Measurements from ENCODE around the gene DAPK1. TPM values are rescaled to one million over a fixed set of nuclear protein-coding genes. Genes with fewer than 3 reads are reported as not detected.

Gene DAPK1
- total RNA-seq, 1 donor from 2014 or later: 5.3 TPM

GRCh38 chr9:87643107-87643650 lies 145.5 kb downstream of the DAPK1 start:
- intact Hi-C loops (cut with DNase I): loop anchor here (10.0 kb wide), 1 partner anchor 148 kb away; the partner anchor contains the start of gene DAPK1
- DNase-seq: no peak
- peak; percentile 46 for ATAC-seq (ENCODE audit: poor library complexity)

- intact Hi-C loops (cut with DNase I): loop anchor here (10.0 kb wide), 1 partner anchor 149 kb away; the partner anchor contains the start of gene DAPK1
- ATAC-seq (ENCODE audit: poor library complexity) (no peak), DNase-seq (no peak)
Observed at GRCh38 chr9:87643778-87644570, 146.3 kb downstream of the DAPK1 start.

- no peak for DNase-seq
- intact Hi-C loops (cut with DNase I): loop anchor here (10.0 kb wide), 1 partner anchor 150 kb away; the partner anchor contains the start of gene DAPK1
- no peak for ATAC-seq (ENCODE audit: poor library complexity)
Observed at GRCh38 chr9:87644659-87645058, 147.0 kb downstream of the DAPK1 start.

- intact Hi-C loops (cut with DNase I): loop anchor here (10.0 kb wide), 1 partner anchor 152 kb away; the partner anchor contains the start of gene DAPK1
- DNase-seq: no peak
- no peak for ATAC-seq (ENCODE audit: poor library complexity)
Observed at GRCh38 chr9:87646546-87646945, 148.9 kb downstream of the DAPK1 start.

GRCh38 chr9:87647114-87647513 lies 149.4 kb downstream of the DAPK1 start:
- DNase-seq: no peak
- no peak for ATAC-seq (ENCODE audit: poor library complexity)
- intact Hi-C loops (cut with DNase I): loop anchor here (10.0 kb wide), 1 partner anchor 152 kb away; the partner anchor contains the start of gene DAPK1

- DNase-seq (no peak), ATAC-seq (ENCODE audit: poor library complexity) (no peak)
- intact Hi-C loops (cut with DNase I): loop anchor here (10.0 kb wide), 1 partner anchor 154 kb away; the partner anchor contains the start of gene DAPK1
Observed at GRCh38 chr9:87648606-87649005, 150.9 kb downstream of the DAPK1 start.

GRCh38 chr9:87650611-87651295 lies 153.1 kb downstream of the DAPK1 start:
- intact Hi-C loops (cut with DNase I): no loop called here
- ATAC-seq (ENCODE audit: poor library complexity) (no peak), DNase-seq (no peak)

GRCh38 chr9:87651431-87651830 lies 153.8 kb downstream of the DAPK1 start:
- DNase-seq (no peak), ATAC-seq (ENCODE audit: poor library complexity) (no peak)
- intact Hi-C loops (cut with DNase I): no loop called here

GRCh38 chr9:87653941-87654340 lies 156.3 kb downstream of the DAPK1 start:
- intact Hi-C loops (cut with DNase I): no loop called here
- ATAC-seq (ENCODE audit: poor library complexity) (peak; percentile 22), DNase-seq (no peak)

GRCh38 chr9:87655731-87656130 lies 158.1 kb downstream of the DAPK1 start:
- intact Hi-C loops (cut with DNase I): no loop called here
- ATAC-seq (ENCODE audit: poor library complexity) (no peak), DNase-seq (no peak)

GRCh38 chr9:87656485-87656884 lies 158.8 kb downstream of the DAPK1 start:
- intact Hi-C loops (cut with DNase I): no loop called here
- DNase-seq (no peak), ATAC-seq (ENCODE audit: poor library complexity) (peak; percentile 12)

- no peak for DNase-seq
- ATAC-seq (ENCODE audit: poor library complexity): peak; percentile 29
- intact Hi-C loops (cut with DNase I): no loop called here
Observed at GRCh38 chr9:87657190-87657589, 159.5 kb downstream of the DAPK1 start.

- DNase-seq: no peak
- ATAC-seq (ENCODE audit: poor library complexity): no peak
- intact Hi-C loops (cut with DNase I): no loop called here
Observed at GRCh38 chr9:87657893-87658292, 160.2 kb downstream of the DAPK1 start.

- DNase-seq (no peak), ATAC-seq (ENCODE audit: poor library complexity) (no peak)
- intact Hi-C loops (cut with DNase I): no loop called here
Observed at GRCh38 chr9:87658511-87658910, 160.8 kb downstream of the DAPK1 start.

- intact Hi-C loops (cut with DNase I): loop anchor here (10.0 kb wide), 1 partner anchor 1245 kb away; no protein-coding TSS in a partner anchor
- DNase-seq: no peak
- no peak for ATAC-seq (ENCODE audit: poor library complexity)
Observed at GRCh38 chr9:87659534-87660419, 162.1 kb downstream of the DAPK1 start.

GRCh38 chr9:87661241-87661640 lies 163.6 kb downstream of the DAPK1 start:
- intact Hi-C loops (cut with DNase I): loop anchor here (10.0 kb wide), 1 partner anchor 1246 kb away; no protein-coding TSS in a partner anchor
- DNase-seq (no peak), ATAC-seq (ENCODE audit: poor library complexity) (no peak)

GRCh38 chr9:87662808-87663528 lies 165.3 kb downstream of the DAPK1 start:
- ATAC-seq (ENCODE audit: poor library complexity) (peak; percentile 93), DNase-seq (peak; percentile 83)

GRCh38 chr9:87663556-87663955 lies 165.9 kb downstream of the DAPK1 start:
- intact Hi-C loops (cut with DNase I): loop anchor here (2.0 to 10.0 kb wide), 2 partner anchors 327 to 1249 kb away; no protein-coding TSS in a partner anchor
- DNase-seq: no peak
- no peak for ATAC-seq (ENCODE audit: poor library complexity)

More at GRCh38 chr9:87662808-87663528, 165.3 kb downstream of the DAPK1 start:
- intact Hi-C loops (cut with DNase I): loop anchor here (2.0 to 10.0 kb wide), 2 partner anchors 326 to 1248 kb away; no protein-coding TSS in a partner anchor

Measured in Right ventricle myocardium superior (tissue), 1 donor.